ENCODE measurements around the gene MAPK1IP1L. TPM values are rescaled to one million over a fixed set of nuclear protein-coding genes. Genes with fewer than 3 reads are reported as not detected.
"Not testable (repeated sequence)": the region's sequence is repeated elsewhere in the genome, so short reads cannot be mapped to it uniquely, and the experiment has no call there.

Gene MAPK1IP1L
- total and polyA plus RNA-seq, 2 experiments from 2014 or later = 69.9 to 86.2 TPM

- Histone ChIP-seq H3K79me2 (peaks cover 10% of the 10 kb centered on the region), H3K4me2 (no peak overlapping the region), H3K4me3 (no peak overlapping the region), H3K36me3 (replicated peaks; ENCODE audit: insufficient read depth, low read depth) (no peaks in the 10 kb centered on the region), H3K27me3 (no peaks in the 10 kb centered on the region), H3K9me3 (ENCODE audit: low read depth) (no peaks in the 10 kb centered on the region), H3K27ac (no peak overlapping the region), H2AFZ (no peak overlapping the region), H4K20me1 (ENCODE audit: insufficient read depth, poor library complexity, severe bottlenecking) (no peaks in the 10 kb centered on the region), H3K4me1 (ENCODE audit: insufficient read depth) (no peaks in the 10 kb centered on the region), H3K9me2 (replicated peaks; ENCODE audit: insufficient read depth) (no peaks in the 10 kb centered on the region)
- WGBS (ENCODE audit: low lambda C conversion rate, missing lambda C conversion rate) = 94% methylated on average over 2 of the region's 2 CpGs
- TF ChIP-seq EZH2phosphoT487 (IDR thresholded peaks at IDR 0.05; ENCODE audit: low read depth, severe bottlenecking, unreplicated experiment) (no peak), CTCF (IDR thresholded peaks at IDR 0.05; ENCODE audit: poor library complexity) (no peak), EZH2 (IDR thresholded peaks at IDR 0.05; ENCODE audit: borderline replicate concordance) (no peak)
- no peak for DNase-seq (ENCODE audit: low spot score)
These were observed 31.4 kb upstream of the MAPK1IP1L start for GRCh38 chr14:55019968-55020554.

- H3K4me1 ChIP-seq (ENCODE audit: insufficient read depth); H4K20me1 ChIP-seq (ENCODE audit: insufficient read depth, poor library complexity, severe bottlenecking); H3K9me2 ChIP-seq (replicated peaks; ENCODE audit: insufficient read depth); H3K27me3 ChIP-seq; DNase-seq (ENCODE audit: low spot score); H3K9me3 ChIP-seq (ENCODE audit: low read depth); H3K36me3 ChIP-seq (replicated peaks; ENCODE audit: insufficient read depth, low read depth); H3K4me3 ChIP-seq: not testable (repeated sequence)
- Histone ChIP-seq H3K27ac (peak overlapping the region; percentile 66), H3K4me2 (peak overlapping the region; percentile 46), H3K79me2 (peaks cover 41% of the 10 kb centered on the region), H2AFZ (peak overlapping the region; percentile 65)
- 51% methylated on average over 3 of the region's 5 CpGs for WGBS (ENCODE audit: low lambda C conversion rate, missing lambda C conversion rate)
These were observed 27.1 kb upstream of the MAPK1IP1L start for GRCh38 chr14:55024365-55024764.

GRCh38 chr14:55025948-55026347, 25.5 kb upstream of the MAPK1IP1L start:
- no peaks in the 10 kb centered on the region for H3K27me3 ChIP-seq
- no peaks in the 10 kb centered on the region for H3K9me3 ChIP-seq (ENCODE audit: low read depth)
- peaks cover 6% of the 10 kb centered on the region for H3K4me1 ChIP-seq (ENCODE audit: insufficient read depth)
- DNase-seq (ENCODE audit: low spot score) = no peak
- no peaks in the 10 kb centered on the region for H3K36me3 ChIP-seq (replicated peaks; ENCODE audit: insufficient read depth, low read depth)
- WGBS (ENCODE audit: low lambda C conversion rate, missing lambda C conversion rate) = 23% methylated on average over 7 of the region's 7 CpGs
- peak overlapping the region; percentile 85 for H3K4me2 ChIP-seq
- H3K27ac ChIP-seq = no peak overlapping the region
- peaks cover 6% of the 10 kb centered on the region for H4K20me1 ChIP-seq (ENCODE audit: insufficient read depth, poor library complexity, severe bottlenecking)
- TF ChIP-seq CTCF (IDR thresholded peaks at IDR 0.05; ENCODE audit: poor library complexity) (no peak), EZH2phosphoT487 (IDR thresholded peaks at IDR 0.05; ENCODE audit: low read depth, severe bottlenecking, unreplicated experiment) (no peak), EZH2 (IDR thresholded peaks at IDR 0.05; ENCODE audit: borderline replicate concordance) (no peak)
- peaks cover 56% of the 10 kb centered on the region for H3K79me2 ChIP-seq
- H3K4me3 ChIP-seq = peak overlapping the region; percentile 43
- no peaks in the 10 kb centered on the region for H3K9me2 ChIP-seq (replicated peaks; ENCODE audit: insufficient read depth)
- peak overlapping the region; percentile 79 for H2AFZ ChIP-seq

- Histone ChIP-seq H3K9me3 (ENCODE audit: low read depth) (no peaks in the 10 kb centered on the region), H3K4me2 (peak overlapping the region; percentile 85), H3K36me3 (replicated peaks; ENCODE audit: insufficient read depth, low read depth) (no peaks in the 10 kb centered on the region), H3K4me1 (ENCODE audit: insufficient read depth) (peaks cover 10% of the 10 kb centered on the region), H3K9me2 (replicated peaks; ENCODE audit: insufficient read depth) (no peaks in the 10 kb centered on the region), H2AFZ (peak overlapping the region; percentile 79), H3K4me3 (peak overlapping the region; percentile 43), H4K20me1 (ENCODE audit: insufficient read depth, poor library complexity, severe bottlenecking) (peaks cover 6% of the 10 kb centered on the region), H3K27ac (peak overlapping the region; percentile 94), H3K27me3 (no peaks in the 10 kb centered on the region), H3K79me2 (peaks cover 59% of the 10 kb centered on the region)
- TF ChIP-seq EZH2 (IDR thresholded peaks at IDR 0.05; ENCODE audit: borderline replicate concordance) (no peak), CTCF (IDR thresholded peaks at IDR 0.05; ENCODE audit: poor library complexity) (no peak), EZH2phosphoT487 (IDR thresholded peaks at IDR 0.05; ENCODE audit: low read depth, severe bottlenecking, unreplicated experiment) (no peak)
- 5% methylated on average over 9 of the region's 9 CpGs for WGBS (ENCODE audit: low lambda C conversion rate, missing lambda C conversion rate)
- no peak for DNase-seq (ENCODE audit: low spot score)
These were observed 25.0 kb upstream of the MAPK1IP1L start for GRCh38 chr14:55026441-55026792.
